Activated T-cell treated with anti-CD3 and anti-CD28 coated beads, Interleukin-2, amount 50 U/mL, for 24 hours (primary cell): ENCODE results near the gene PTCD2.

Experiments used
- DNase-seq: peaks from one replicate; pipeline ENCODE4 v3.0.0-alpha.2; 2020
- H3K27ac Mint-ChIP-seq: 2 replicates; pipeline ENCODE4 v1.8.0; 2020; ENCODE audit warnings: mild to moderate bottlenecking, mixed read lengths
- H3K27me3 Mint-ChIP-seq: 2 replicates; pipeline ENCODE4 v1.8.0; 2020; ENCODE audit warnings: mixed read lengths
- H3K36me3 Mint-ChIP-seq: 2 replicates; pipeline ENCODE4 v1.8.0; 2020; ENCODE audit warnings: low read depth, mixed read lengths
- H3K4me1 Mint-ChIP-seq: 2 replicates; pipeline ENCODE4 v1.8.0; 2020; ENCODE audit warnings: low read depth, mixed read lengths
- H3K4me3 Mint-ChIP-seq: 2 replicates; pipeline ENCODE4 v1.8.0; 2020; ENCODE audit warnings: mild to moderate bottlenecking, moderate library complexity, mixed read lengths
- H3K9me3 Mint-ChIP-seq: 2 replicates; pipeline ENCODE4 v1.8.0; 2020; ENCODE audit warnings: mixed read lengths

The PTCD2 gene

GRCh38 chr5:72417333-72418062 lies 97.3 kb downstream of the PTCD2 start:
- no peaks in the 10 kb centered on the region for H3K36me3 Mint-ChIP-seq
- no peak overlapping the region for H3K4me3 Mint-ChIP-seq
- H3K4me1 Mint-ChIP-seq: no peaks in the 10 kb centered on the region
- H3K9me3 Mint-ChIP-seq: no peaks in the 10 kb centered on the region
- H3K27me3 Mint-ChIP-seq: no peaks in the 10 kb centered on the region
- H3K27ac Mint-ChIP-seq: no peak overlapping the region
- no peak for DNase-seq
